Activated T-cell treated with anti-CD3 and anti-CD28 coated beads, Interleukin-2, amount 50 U/mL, for 24 hours (primary cell): ENCODE results near the gene HERC4.
"Not testable (repeated sequence)": the region's sequence is repeated elsewhere in the genome, so short reads cannot be mapped to it uniquely, and the experiment has no call there.

Experiments
- DNase-seq: peaks from one replicate; pipeline ENCODE4 v3.0.0-alpha.2; 2020
- H3K27ac Mint-ChIP-seq: 2 replicates; pipeline ENCODE4 v1.8.0; 2020; ENCODE audit warnings: mild to moderate bottlenecking, mixed read lengths
- H3K27me3 Mint-ChIP-seq: 2 replicates; pipeline ENCODE4 v1.8.0; 2020; ENCODE audit warnings: mixed read lengths
- H3K36me3 Mint-ChIP-seq: 2 replicates; pipeline ENCODE4 v1.8.0; 2020; ENCODE audit warnings: low read depth, mixed read lengths
- H3K4me1 Mint-ChIP-seq: 2 replicates; pipeline ENCODE4 v1.8.0; 2020; ENCODE audit warnings: low read depth, mixed read lengths
- H3K4me3 Mint-ChIP-seq: 2 replicates; pipeline ENCODE4 v1.8.0; 2020; ENCODE audit warnings: mild to moderate bottlenecking, moderate library complexity, mixed read lengths
- H3K9me3 Mint-ChIP-seq: 2 replicates; pipeline ENCODE4 v1.8.0; 2020; ENCODE audit warnings: mixed read lengths

HERC4 gene

GRCh38 chr10:68080853-68081431 lies 5.9 kb upstream of the HERC4 start:
- no peak for DNase-seq
- Mint-ChIP-seq H3K4me3 (no peak overlapping the region), H3K27me3 (no peaks in the 10 kb centered on the region), H3K9me3 (no peaks in the 10 kb centered on the region), H3K27ac (no peak overlapping the region), H3K4me1 (no peaks in the 10 kb centered on the region), H3K36me3 (no peaks in the 10 kb centered on the region)

- Mint-ChIP-seq H3K27me3 (no peaks in the 10 kb centered on the region), H3K4me1 (peaks cover 6% of the 10 kb centered on the region), H3K9me3 (no peaks in the 10 kb centered on the region), H3K4me3 (no peak overlapping the region), H3K27ac (no peak overlapping the region), H3K36me3 (peaks cover 2% of the 10 kb centered on the region)
- DNase-seq: no peak
Observed at GRCh38 chr10:68079434-68079833, 4.4 kb upstream of the HERC4 start.

- Mint-ChIP-seq H3K36me3 (peaks cover 22% of the 10 kb centered on the region), H3K9me3 (no peaks in the 10 kb centered on the region), H3K4me1 (peaks cover 23% of the 10 kb centered on the region), H3K27ac (no peak overlapping the region), H3K27me3 (no peaks in the 10 kb centered on the region), H3K4me3 (no peak overlapping the region)
- DNase-seq: no peak
Observed at GRCh38 chr10:68077026-68077425, 1.9 kb upstream of the HERC4 start.

DNA sequence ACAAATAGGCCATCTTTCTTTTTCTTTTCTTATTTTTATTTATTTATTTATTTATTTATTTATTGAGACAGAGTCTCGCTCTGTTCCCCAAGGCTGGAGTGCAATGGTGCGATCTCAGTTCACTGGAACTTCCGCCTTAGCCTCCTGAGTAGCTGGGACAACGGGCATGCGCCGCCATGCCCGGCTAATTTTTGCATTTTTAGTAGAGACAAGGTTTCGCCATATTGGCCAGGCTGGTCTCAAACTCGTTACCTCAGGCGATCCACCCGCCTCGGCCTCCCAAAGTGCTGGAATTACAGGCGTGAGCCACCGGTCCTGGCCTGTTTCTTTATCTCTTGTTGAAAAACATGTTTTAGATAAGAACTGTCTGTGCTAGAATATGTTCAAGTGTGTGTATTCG lies 998 bp upstream of the HERC4 start:
- not testable (repeated sequence) for H3K27ac Mint-ChIP-seq, H3K4me3 Mint-ChIP-seq
- peaks cover 33% of the 10 kb centered on the region for H3K4me1 Mint-ChIP-seq

DNA sequence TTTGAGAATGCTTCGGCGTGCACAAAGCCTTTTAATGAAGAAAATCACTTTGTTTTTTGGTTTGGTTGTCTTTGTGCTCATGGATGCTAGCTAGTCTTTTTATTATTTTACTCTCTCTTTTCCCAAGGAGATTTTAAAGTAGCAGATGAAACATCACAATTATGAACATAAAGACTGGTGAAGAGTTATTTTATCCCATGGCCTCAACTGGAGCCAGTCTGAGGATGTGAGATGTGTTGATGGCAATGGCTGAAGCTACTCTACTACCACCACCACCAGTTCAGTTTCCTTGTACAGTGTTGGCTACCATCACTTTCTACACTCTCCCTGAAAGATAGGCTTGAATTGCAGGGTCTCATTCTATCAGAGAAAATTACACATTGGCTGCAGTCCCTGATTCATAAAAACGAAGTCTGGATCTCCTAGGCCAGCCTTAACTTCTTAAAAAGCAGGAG lies 494 bp upstream of the HERC4 start:
- H3K4me3 Mint-ChIP-seq: peak overlapping the region; percentile 96
- H3K27me3 Mint-ChIP-seq: no peaks in the 10 kb centered on the region
- H3K27ac Mint-ChIP-seq: peak overlapping the region; percentile 88

More for the DNA sequence above, 998 bp upstream of the HERC4 start:
- H3K9me3 Mint-ChIP-seq, DNase-seq, H3K27me3 Mint-ChIP-seq: not testable (repeated sequence)
- H3K36me3 Mint-ChIP-seq: peaks cover 31% of the 10 kb centered on the region

DNA sequence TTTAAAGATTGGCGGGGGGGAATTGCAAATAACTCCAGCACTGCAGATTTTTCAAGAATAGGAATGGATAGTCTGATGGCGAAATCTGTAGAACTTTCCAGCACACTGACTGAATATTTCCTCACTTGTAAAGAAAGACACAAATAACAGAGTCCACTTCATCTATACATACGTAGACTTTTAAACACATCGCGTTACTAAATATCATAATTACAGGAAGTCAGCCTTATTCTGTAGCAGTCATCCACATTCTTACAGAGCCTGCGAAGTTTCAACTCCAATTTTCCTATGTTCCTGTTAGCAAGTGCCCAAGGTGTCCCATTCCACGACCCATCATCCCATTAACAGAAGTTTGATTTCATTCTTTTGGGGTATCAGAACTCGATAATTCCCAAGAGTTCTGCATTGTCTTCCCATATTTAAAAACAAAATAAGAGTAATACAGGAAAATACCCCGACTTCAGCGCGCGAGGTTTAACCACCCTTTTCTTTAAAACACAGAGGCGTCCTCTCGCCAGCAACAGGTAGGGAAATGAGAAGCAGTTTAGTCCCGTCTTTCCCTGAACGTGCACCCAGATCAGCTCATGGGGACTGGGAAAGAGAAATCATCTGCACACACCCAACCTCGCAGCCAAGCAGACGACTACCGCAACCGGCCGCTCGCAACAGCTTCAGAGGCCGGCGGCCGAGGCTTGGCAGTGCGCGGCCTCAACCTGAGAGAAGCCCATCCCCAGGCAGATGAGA lies 880 bp downstream of the HERC4 start:
- H3K4me3 Mint-ChIP-seq: peak overlapping the region; percentile 96
- no peaks in the 10 kb centered on the region for H3K9me3 Mint-ChIP-seq
- H3K36me3 Mint-ChIP-seq: peaks cover 42% of the 10 kb centered on the region
- H3K4me1 Mint-ChIP-seq: peaks cover 43% of the 10 kb centered on the region
- no peak for DNase-seq
- no peaks in the 10 kb centered on the region for H3K27me3 Mint-ChIP-seq
- peak overlapping the region; percentile 96 for H3K27ac Mint-ChIP-seq

More for the DNA sequence above, 494 bp upstream of the HERC4 start:
- no peak for DNase-seq
- H3K4me1 Mint-ChIP-seq: peaks cover 38% of the 10 kb centered on the region
- peaks cover 36% of the 10 kb centered on the region for H3K36me3 Mint-ChIP-seq
- H3K9me3 Mint-ChIP-seq: no peaks in the 10 kb centered on the region

GRCh38 chr10:68073631-68074030 lies 1.5 kb downstream of the HERC4 start:
- H3K27me3 Mint-ChIP-seq: no peaks in the 10 kb centered on the region
- peak overlapping the region; percentile 96 for H3K27ac Mint-ChIP-seq
- peak overlapping the region; percentile 96 for H3K4me3 Mint-ChIP-seq
- H3K36me3 Mint-ChIP-seq: peaks cover 47% of the 10 kb centered on the region
- no peaks in the 10 kb centered on the region for H3K9me3 Mint-ChIP-seq
- no peak for DNase-seq
- peaks cover 48% of the 10 kb centered on the region for H3K4me1 Mint-ChIP-seq

DNA sequence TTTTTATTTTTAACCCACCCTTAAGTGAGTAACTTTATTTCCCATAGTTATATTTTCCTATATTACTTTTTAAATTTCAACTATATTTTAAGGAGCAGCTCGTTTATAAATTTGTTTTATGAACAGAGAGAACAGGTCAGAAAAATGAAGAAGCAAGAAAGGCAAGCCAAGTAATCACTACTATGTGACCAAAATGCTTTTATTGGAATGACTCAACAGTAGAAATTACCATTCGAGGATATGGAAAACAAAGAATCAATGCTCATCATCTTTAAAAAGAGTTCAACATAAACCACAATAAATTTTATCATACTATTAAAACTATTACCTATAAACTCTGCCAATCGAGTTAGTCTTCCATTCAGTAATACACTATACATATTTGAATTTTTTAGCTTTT lies 7.6 kb downstream of the HERC4 start:
- Mint-ChIP-seq H3K4me3 (no peak overlapping the region), H3K9me3 (no peaks in the 10 kb centered on the region), H3K36me3 (peaks cover 60% of the 10 kb centered on the region), H3K27me3 (no peaks in the 10 kb centered on the region), H3K4me1 (peaks cover 51% of the 10 kb centered on the region), H3K27ac (no peak overlapping the region)
- DNase-seq: no peak

- H3K27ac Mint-ChIP-seq: no peak overlapping the region
- H3K36me3 Mint-ChIP-seq: peaks cover 60% of the 10 kb centered on the region
- no peaks in the 10 kb centered on the region for H3K27me3 Mint-ChIP-seq
- no peak for DNase-seq
- no peak overlapping the region for H3K4me3 Mint-ChIP-seq
- peaks cover 47% of the 10 kb centered on the region for H3K4me1 Mint-ChIP-seq
- no peaks in the 10 kb centered on the region for H3K9me3 Mint-ChIP-seq
Observed at GRCh38 chr10:68067029-68067428, 8.1 kb downstream of the HERC4 start.

GRCh38 chr10:68053553-68053952 lies 21.5 kb downstream of the HERC4 start:
- Mint-ChIP-seq H3K27me3 (no peaks in the 10 kb centered on the region), H3K9me3 (no peaks in the 10 kb centered on the region), H3K27ac (no peak overlapping the region), H3K4me1 (peaks cover 34% of the 10 kb centered on the region), H3K4me3 (no peak overlapping the region), H3K36me3 (peaks cover 29% of the 10 kb centered on the region)
- no peak for DNase-seq

- H3K4me1 Mint-ChIP-seq: peaks cover 42% of the 10 kb centered on the region
- DNase-seq: no peak
- peaks cover 24% of the 10 kb centered on the region for H3K36me3 Mint-ChIP-seq
- no peak overlapping the region for H3K27ac Mint-ChIP-seq
- no peak overlapping the region for H3K4me3 Mint-ChIP-seq
- H3K9me3 Mint-ChIP-seq: no peaks in the 10 kb centered on the region
- H3K27me3 Mint-ChIP-seq: no peaks in the 10 kb centered on the region
Observed at GRCh38 chr10:68052463-68052862, 22.6 kb downstream of the HERC4 start.

DNA sequence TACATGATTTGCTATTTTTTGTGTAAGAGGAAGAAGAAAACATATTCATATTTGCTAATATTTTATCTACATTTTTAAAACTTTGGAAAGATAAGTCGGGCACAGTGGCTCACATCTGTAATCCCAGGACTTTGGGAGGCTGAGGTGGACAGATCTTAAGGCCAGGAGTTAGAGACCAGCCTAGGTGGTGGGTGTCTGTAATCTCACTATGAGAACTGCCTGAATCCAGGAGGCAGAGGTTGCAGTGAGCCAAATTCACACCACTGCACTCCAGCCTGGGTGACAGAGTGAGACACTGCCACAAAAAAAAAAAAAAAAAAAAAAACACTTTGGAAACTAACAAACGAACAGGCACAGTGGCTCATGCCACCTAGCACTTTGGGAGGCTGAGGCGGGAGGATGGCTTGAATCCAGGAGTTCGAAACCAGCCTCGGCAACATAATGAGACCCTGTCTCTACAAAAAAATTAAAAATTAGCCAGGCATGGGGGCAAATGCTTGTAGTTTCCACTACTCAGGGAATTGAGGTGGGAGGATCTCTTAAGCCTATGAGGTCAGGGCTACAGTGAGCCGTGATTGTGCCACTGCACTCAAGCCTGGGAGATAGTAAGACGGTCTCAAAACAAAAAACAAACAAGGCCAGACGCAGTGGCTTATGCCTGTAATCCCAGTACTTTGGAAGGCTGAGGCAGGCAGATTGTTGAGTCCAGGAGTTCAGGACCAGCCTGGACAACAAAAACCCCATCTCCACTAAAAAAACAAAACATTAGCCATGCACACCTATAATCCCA lies 25.6 kb downstream of the HERC4 start:
- no peaks in the 10 kb centered on the region for H3K9me3 Mint-ChIP-seq
- H3K27me3 Mint-ChIP-seq: no peaks in the 10 kb centered on the region
- H3K36me3 Mint-ChIP-seq: peaks cover 31% of the 10 kb centered on the region
- no peak overlapping the region for H3K4me3 Mint-ChIP-seq
- DNase-seq: no peak
- H3K4me1 Mint-ChIP-seq: peaks cover 58% of the 10 kb centered on the region
- peak overlapping the region; percentile 63 for H3K27ac Mint-ChIP-seq

GRCh38 chr10:68047554-68048327 lies 27.3 kb downstream of the HERC4 start:
- Mint-ChIP-seq H3K27me3 (no peaks in the 10 kb centered on the region), H3K9me3 (no peaks in the 10 kb centered on the region), H3K27ac (no peak overlapping the region), H3K36me3 (peaks cover 39% of the 10 kb centered on the region), H3K4me1 (peaks cover 60% of the 10 kb centered on the region), H3K4me3 (no peak overlapping the region)
- DNase-seq: no peak

DNA sequence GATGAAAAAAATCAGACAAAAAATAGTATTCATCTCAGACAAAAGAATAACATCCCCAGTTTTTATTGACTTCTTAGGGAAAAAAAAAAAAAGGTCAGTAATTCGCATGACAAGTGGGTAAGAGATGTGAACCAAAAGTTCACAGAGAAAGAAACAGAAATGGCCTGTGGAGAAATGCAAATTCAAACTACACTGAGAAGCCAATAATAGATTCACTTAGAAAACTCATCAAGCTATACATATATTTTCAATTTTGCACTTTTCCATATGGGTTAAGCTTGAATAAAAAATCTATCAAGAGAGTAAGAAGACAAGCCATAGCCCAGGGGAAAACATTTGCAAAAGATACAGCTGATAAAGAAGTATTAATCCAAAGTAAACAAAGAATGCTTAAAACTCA lies 28.0 kb downstream of the HERC4 start:
- H3K27me3 Mint-ChIP-seq: no peaks in the 10 kb centered on the region
- no peaks in the 10 kb centered on the region for H3K9me3 Mint-ChIP-seq
- peaks cover 36% of the 10 kb centered on the region for H3K36me3 Mint-ChIP-seq
- no peak for DNase-seq
- H3K4me3 Mint-ChIP-seq: no peak overlapping the region
- peaks cover 60% of the 10 kb centered on the region for H3K4me1 Mint-ChIP-seq
- H3K27ac Mint-ChIP-seq: no peak overlapping the region
